ENCODE results near the gene GMCL1.
A peak's percentile ranks its signal among the peaks of the same experiment; 100 is the strongest.
"Not testable (repeated sequence)": the region's sequence is repeated elsewhere in the genome, so short reads cannot be mapped to it uniquely, and the experiment has no call there.

The GMCL1 gene

DNA sequence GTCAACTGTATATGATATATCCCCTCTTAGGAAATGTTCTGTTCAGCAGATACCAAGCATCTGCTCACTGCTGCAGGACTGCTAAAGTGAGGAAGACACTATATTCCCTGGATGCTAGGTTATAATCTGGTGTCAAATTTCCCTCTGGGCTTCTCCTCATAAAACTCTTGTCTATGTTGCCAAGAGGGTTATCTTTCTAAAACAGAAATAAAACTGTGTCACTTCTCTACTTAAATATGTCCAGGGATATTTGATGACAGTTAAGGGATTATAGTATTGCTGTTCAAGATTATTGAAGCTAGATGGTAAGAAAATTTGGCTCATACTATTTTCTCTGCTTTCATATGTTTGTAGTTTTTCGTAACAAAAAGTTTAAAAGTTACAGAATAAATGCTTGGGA, 33.8 kb downstream of the GMCL1 start:
- no peak for DNase-seq

- no peak for DNase-seq
These were observed 59.0 kb downstream of the GMCL1 start for GRCh38 chr2:69888451-69888850.

GRCh38 chr2:69889302-69889701, 59.8 kb downstream of the GMCL1 start:
- DNase-seq: no peak

- DNase-seq: no peak
These were observed 61.4 kb downstream of the GMCL1 start for GRCh38 chr2:69890881-69891280.

- DNase-seq: not testable (repeated sequence)
These were observed 63.5 kb downstream of the GMCL1 start for GRCh38 chr2:69892838-69893424.

DNA sequence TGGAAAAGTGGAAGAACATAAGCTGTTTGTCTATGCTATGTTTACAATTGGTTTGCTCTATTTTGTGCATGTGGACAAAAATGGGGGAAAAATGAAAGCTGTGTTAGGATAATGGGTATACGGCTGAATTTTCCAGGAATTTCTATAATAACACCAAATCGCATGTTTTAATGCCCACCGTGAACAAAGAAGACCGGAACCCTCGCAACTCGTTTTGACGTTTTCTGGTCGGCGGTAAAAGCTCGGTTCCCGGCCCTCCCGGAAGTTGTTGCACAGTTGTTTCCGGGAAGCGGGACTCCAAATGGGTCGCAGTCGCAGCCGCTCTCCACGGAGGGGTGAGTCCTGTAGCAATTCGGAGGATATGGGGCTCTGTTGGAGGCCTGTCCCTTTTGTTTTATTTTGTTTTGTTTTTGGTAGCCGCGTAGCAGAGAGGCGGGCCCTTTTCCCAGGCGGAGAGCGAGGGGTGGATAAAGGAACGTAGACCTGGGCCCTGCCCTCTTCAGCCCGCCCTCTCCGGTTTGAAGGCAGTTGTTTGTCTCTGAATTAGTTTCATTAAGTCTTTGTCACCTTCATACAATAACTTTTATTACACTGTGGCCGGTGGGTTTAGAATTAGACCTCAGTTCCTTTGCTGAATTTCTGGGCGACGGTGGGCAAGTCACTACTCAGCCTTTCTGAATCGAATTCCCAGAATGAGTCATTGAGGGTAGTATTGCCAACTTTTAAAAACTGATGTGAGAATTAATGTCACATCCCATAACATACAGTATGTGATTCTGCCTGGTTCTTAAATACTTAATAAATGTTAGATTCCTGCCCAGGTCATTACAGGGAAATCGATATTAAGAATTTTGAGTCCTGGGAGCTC, 64.5 kb downstream of the GMCL1 start, which contains the start of gene SNRNP27:
Gene SNRNP27, plus strand, starts transcription at position 273 of the 868 bp plus-strand sequence. Its CDS starts 29 bp downstream, at position 302.
- peak; percentile 76 to 78 for DNase-seq

DNA sequence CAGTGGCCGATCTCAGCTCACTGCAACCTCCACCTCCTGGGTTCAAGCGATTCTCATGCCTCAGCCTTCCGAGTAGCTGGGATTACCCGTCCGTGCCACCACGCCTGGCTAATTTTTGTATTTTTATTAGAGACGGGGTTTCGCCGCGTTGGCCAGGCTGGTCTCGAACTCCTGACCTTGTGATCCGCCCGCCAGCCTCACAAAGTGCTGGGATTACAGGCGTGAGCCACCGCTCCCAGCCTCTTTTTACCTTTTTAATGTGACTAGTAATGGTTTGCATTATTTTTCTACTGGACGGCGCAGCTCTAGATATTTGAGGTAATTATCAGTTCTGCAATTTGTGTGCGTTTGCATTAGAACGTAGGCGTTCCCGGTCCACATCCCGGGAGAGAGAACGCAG, 65.3 kb downstream of the GMCL1 start:
- not testable (repeated sequence) for DNase-seq

DNA sequence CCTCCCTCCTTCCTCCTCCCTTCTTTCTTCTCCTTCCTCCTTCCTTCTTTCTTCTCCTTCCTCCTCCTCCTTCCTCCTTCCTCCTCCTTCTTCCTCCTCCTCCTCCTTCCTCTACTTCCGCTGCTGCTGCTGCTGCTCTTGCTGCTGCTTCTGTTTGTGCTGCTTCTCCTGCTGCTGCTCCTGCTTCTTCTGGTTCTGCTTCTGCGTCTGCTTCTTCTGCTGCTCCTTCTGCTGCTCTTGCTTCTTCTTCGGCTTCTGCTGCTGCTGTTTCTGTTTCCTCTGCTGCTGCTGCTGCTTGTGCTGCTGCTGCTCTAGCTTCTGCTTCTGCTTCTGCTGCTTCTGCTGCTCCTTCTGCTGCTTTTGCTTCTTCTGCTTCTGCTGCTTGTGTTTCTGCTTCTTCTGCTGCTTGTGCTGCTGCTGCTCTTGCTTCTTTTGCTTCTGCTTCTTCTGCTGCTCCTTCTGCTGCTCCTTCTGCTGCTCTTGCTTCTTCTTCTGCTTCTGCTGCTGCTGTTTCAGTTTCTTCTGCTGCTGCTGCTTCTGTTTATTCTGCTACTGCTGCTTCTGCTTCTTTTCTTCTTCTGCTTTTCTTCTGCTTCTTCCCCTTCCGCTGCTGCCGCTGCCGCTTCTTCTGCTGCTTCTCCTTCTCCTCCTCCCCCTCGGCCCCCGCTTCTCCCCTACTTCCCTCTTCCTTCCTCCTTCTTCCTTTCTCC, 72.9 kb downstream of the GMCL1 start:
- DNase-seq: no peak

- no peak for DNase-seq
These were observed 77.8 kb downstream of the GMCL1 start for GRCh38 chr2:69907216-69907615.

DNA sequence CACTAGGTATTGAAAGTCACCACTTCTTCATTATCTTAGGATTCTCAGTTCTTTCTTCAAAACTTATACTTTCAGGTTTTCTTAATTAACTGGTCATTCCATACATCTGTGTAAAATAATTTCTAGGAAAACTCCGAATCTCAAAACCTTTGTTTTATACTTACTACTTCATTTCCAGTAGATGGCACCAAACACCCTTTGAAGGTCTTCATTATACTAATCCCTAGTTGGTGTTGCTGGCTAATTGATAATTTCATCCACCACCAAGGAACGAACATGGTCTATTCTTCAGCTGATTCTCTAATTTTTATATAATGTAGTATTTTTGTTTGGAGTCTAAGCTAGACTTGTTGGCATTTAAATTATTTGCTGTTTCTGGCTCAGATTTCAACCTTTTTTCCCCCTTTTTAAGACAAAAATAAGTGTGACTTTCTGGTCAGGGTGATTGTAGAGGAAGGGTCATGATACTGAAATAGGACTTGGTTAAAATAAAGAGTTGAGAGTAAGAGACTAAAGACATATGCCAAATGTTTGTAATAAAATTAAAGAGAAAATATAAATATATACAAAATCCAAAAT, 82.6 kb downstream of the GMCL1 start:
- DNase-seq: peak; percentile 41 to 53

GRCh38 chr2:69914164-69914949, 84.9 kb downstream of the GMCL1 start:
- DNase-seq: peak; percentile 99

- peak in 1 of 2 experiments; percentile 4 for DNase-seq
These were observed 85.8 kb downstream of the GMCL1 start, which contains the start of gene MXD1 for GRCh38 chr2:69914950-69915945. Gene MXD1, plus strand, starts transcription at chr2:69915109. Its CDS starts 222 bp downstream, at chr2:69915331.

GRCh38 chr2:69916106-69916505, 86.6 kb downstream of the GMCL1 start:
- DNase-seq: no peak

DNA sequence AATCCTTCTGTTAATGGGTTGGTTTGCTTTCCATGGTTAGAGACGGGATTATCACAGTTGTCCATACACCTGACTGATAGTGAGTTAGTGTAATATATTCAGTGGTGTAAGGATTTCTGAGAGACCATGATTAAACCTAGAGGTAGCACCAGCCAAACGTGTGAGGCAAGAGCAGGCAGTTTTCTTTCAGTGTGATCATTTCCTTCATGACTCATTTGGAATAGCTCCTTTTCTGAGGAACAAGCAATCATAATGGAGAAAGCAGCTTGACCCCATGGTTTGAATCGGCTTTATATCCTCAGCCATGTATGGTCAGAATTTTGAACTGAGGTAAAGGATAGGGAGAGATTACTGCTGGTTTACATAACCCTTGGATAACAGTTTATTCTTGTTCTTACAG, 88.4 kb downstream of the GMCL1 start:
- no peak for DNase-seq

DNA sequence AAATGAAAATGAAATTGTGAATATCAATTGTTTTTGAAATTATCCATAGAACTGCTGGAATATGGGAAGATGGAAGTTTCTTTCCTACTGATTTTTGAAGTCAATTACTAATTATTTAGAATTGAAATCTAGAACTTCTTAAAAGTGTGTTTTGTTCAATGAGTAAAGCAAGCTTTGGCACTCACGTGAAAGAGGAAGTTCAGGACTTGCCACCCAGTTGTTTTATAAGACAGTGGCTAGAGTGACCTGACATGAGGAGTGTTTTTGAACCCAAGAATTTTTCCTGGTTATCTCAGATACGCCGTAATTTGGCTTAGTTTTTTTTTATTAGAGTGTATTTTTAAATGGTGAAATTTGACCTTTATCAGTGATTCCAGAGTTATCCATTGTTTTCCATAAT, 88.9 kb downstream of the GMCL1 start:
- no peak for DNase-seq

GRCh38 chr2:69923116-69923515, 93.7 kb downstream of the GMCL1 start:
- DNase-seq: no peak

DNA sequence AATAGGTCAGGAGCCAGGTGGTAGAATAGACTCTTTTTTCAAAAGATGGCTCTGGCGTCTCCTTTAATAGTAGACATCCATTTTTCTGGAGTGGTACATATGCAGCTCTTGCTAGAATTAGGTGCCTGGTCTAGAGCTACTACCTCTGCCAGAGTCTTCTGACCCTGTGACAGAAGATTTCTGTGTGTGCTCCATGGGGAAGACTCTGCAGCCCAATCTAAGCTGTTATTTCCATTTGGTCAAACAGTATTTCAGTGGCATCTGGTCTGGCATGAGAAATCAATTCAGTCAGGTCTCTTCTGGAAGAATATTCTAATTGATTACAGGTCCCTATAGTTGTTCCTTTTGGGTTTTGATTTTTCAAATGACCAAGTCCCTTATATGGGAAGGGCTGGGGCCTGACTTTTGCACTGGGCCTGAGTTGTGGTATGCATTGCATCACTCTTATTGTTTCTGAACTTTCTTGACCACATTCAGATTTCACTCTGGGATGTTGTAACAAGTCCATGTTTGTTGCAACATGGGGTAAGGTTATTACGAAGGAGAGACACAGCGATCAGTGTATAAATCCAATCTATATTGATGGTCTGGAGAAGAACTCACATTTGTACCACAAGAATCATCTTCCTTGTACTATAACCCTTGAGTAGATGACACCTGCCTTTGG, 97.5 kb downstream of the GMCL1 start:
- DNase-seq: no peak
